GM20000 (cell line): Measurements from ENCODE around the gene DTNB.

ENCODE experiments used
- DNase-seq: peaks from one replicate; pipeline ENCODE4 v3.0.0; 2012; ENCODE audit warnings: low spot score
- TF ChIP-seq, protein P1 (sequence below): IDR thresholded peaks from 2 replicates; pipeline ENCODE4 v1.5.1; 2012; ENCODE audit warnings: mild to moderate bottlenecking, control low read depth; ENCODE audit errors: extremely low read depth, missing control alignments

Gene DTNB

DNA sequence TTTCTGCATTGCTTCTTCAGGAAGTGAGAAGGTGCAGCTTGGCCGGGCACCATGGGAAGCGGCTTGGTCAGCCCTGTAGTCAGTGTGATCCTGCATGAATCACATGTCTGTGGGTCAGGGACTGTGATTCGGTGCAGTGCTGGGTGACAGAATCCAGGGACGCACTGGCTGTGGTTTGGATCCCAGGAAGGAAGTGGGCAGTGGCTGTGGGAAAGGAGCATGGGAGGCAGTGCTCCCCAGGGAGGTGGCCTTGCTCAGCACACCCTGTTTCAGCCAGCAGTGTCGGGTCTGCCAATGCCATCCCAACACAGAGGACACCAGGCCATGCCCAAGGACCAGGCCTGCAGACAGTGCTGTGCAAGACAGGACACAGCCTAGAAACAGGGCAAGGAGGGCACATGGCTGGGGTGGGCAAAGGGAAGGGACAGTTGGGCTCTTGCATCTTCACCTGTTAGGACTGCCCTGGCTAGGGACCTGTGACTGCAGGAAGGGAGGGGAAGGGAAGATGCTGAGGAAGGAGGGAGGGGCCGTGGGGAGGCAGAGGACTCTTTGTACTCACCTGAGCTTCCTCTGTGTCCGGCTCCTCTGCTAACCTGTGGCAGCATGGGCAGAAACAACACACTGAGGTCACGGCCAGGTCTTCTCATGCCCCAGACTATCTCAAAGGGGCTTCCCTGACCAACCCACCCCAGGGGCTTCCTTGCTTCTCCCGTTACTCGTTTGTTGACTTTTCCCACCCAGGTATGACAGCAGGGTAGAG is 294.5 kb downstream of the DTNB start:
- TF ChIP-seq, protein P1, sequence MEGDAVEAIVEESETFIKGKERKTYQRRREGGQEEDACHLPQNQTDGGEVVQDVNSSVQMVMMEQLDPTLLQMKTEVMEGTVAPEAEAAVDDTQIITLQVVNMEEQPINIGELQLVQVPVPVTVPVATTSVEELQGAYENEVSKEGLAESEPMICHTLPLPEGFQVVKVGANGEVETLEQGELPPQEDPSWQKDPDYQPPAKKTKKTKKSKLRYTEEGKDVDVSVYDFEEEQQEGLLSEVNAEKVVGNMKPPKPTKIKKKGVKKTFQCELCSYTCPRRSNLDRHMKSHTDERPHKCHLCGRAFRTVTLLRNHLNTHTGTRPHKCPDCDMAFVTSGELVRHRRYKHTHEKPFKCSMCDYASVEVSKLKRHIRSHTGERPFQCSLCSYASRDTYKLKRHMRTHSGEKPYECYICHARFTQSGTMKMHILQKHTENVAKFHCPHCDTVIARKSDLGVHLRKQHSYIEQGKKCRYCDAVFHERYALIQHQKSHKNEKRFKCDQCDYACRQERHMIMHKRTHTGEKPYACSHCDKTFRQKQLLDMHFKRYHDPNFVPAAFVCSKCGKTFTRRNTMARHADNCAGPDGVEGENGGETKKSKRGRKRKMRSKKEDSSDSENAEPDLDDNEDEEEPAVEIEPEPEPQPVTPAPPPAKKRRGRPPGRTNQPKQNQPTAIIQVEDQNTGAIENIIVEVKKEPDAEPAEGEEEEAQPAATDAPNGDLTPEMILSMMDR, result no peak
- DNase-seq, result no peak

DNA sequence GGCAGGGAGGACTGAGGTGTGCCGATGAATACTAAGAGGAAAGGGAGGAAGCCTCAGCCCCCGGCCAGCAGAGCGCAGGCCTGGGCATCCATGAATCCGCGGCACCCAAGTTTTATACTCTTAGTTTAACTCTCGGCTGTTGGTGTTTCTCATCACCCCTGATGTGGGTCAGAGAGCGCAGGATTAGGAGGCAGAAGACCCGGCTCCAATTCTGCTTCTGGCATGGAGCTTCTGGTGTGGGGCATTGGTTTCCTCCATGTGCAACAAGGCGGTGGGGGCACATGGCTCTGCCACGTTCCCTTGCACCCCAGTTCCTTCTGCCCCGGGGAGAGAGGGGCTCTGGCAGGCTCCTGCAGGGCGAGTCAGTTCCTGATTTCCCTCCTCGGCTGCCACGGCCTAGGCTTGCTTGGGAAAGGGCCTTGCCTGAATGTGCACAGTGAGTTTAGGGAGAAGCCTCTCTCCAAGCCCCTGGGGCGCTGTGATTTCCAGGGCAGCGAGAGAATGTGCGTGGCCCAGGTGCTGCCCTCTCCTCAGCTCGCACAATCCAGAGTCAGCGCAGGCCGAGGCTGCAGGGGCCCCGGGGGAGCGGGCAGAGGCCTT is 295.5 kb downstream of the DTNB start:
- DNase-seq, result no peak

DNA sequence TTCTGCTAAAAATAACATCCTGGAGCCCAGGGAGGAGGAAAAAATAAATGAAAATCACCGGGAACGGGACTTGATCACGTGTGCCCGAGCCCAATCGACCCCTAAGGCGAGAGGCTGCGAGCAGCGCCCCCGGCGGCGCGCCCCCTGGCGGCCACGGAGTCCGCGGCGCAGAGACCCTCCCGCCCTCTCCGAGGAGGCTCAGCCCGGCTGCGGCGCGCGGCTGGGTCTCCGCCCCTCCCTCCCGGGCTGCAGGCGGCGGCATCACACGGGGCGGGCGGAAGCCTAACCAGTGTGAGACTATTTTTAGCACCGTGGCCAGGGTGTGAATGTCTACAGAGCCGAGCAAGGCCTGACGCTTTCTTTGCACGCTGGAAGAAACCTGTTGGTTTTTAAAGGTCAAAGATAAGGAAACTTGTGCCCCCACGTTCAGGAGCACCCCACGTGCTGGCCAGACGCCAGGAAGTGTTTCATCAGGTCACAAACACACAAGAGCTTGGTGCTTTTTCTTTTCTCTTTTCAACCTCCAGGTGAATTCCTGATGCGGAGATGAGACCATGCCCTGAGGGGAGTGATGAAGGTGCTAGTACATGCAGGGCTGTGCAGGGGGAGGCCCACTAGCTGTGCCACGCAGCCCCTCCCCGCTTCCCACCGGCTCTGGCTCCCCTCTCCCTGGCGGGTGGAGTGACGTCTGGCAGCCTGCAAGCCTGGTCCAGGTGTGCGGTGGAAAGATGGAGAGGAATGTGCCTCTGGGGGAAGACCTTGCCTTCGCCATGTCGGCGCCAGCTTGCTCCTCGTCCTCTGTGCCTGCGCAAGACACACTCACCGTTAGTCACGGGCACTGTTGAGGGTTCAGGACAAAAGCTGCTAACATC is 296.4 kb downstream of the DTNB start:
- TF ChIP-seq, protein P1, result peak; percentile 92
- DNase-seq, result peak; percentile 96

More for the DNA sequence above, 295.5 kb downstream of the DTNB start:
- TF ChIP-seq, protein P1, result no peak

DNA sequence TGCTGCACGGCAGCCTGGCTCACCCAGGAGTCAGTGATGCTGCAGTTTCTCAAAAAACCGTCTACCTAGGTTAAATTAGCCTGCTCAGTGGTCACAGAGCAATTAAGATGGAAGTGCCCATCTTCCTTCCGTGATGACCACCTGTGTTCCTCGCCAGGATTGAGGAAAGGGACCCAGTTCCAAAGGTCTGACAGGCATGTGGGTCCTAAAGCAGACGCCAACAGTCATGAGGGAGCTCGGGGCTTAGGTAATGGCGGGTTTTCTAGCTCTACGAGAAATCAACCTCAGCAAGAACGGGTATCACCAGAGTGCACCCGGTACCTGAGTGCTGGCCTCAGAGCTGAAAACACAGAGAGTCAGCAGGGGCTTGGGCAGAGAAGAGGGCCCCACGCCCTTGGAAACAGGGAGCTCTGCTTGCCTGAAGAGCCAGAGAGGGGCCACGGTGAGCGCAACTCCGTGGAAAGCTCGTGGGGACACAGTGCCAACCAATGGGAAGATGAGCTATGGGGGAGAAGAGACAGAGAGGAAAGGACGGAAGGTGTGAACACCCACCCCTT is 297.3 kb downstream of the DTNB start:
- DNase-seq, result no peak

DNA sequence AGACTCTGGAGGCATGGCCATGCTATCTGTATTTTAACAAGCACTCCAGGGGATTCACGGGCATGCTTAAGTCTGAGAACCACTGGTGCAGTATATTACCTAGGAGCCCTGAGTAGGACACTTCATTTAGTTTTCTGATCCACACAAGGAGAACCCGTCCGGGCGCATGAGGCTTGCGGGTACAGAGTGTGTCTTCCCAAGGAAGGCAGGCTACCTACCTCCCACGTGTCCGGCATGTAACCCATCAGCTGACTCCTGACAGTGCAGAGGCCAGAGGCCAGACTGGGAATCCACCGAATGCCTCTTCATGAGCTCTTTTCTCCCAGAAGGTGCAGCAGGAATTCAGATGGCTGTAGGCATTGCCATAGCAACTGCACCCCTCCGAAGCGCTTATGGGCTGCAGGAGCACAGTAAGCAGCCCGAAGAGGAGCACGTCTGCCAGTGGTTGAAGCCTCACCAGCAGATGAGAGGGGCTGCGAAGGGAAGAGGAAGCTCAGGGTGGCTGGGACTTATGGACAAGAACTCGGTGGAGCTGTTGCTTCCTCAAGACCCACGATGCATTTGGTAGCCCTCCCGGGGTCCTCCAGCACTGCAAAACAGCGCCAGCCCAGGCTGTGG is 297.9 kb downstream of the DTNB start:
- DNase-seq, result no peak
- TF ChIP-seq, protein P1, result no peak

More for the DNA sequence above, 297.3 kb downstream of the DTNB start:
- TF ChIP-seq, protein P1, result no peak

DNA sequence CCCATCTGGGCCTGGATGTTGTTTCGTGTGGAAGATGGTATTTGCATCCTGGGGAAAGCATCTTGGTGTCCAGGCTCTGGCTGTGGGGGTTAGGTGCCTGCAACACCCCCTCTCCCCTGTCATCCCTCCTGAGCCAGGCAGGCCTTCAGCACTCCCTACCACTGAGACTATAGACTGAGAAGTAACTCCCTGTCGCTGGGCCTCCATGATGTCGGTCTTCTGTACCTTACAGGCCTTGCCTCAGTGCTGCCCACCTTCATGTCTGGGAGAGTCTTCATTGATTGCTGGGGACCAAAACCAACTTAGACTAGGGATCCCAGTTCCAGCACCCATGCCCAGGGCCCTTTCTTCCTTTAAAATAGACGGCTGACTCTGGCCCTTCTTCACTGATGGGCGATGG is 298.6 kb downstream of the DTNB start:
- no peak for DNase-seq
- TF ChIP-seq, protein P1, result no peak
